ENCODE measurements around the gene FBXO28.
A peak's percentile ranks its signal among the peaks of the same experiment; 100 is the strongest.

FBXO28 gene

DNA sequence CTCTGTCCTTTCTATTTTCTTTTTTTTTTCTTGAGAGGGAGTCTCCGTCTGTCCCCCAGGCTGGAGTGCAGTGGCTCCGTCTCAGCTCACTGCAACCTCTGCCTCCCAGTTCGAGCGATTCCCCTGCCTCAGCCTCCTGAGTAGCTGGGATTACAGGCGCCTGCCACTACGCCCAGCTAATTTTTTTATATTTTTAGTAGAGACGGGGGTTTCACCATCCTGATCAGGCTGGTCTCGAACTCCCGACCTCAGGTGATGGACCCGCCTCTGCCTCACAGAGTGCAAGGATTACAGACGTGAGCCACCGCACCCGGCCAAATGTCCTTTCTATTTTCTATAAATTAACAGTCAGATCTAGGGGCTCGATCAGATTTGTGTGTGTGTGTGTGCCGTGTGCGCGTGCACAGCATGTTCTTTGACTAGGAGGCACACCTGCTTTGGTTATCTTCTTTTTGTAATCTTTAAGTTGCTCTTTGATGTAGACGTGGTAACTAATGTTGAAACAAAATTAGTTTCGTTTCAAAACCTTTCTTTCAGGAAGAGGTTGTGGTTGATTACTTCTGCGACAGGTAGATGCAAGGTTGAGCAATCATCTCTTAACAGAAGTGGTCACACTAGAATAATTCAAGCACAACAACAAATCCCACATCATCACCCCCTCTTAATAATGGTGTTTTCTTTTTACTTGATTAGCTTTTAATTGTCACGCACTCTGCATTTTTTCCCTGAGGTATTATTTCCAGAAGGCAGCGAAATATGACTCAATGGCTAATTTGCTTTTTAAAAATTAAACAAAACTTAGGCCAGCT is 68.3 kb downstream of the FBXO28 start:
- TF ChIP-seq CTCF (conservative IDR thresholded peaks at IDR 0.05; ENCODE audit: low read depth, low read length): no peak
- peak overlapping the region; percentile 86 for H3K4me3 ChIP-seq (ENCODE audit: low read depth, low read length)
- DNase-seq (ENCODE audit: low read depth): no peak

DNA sequence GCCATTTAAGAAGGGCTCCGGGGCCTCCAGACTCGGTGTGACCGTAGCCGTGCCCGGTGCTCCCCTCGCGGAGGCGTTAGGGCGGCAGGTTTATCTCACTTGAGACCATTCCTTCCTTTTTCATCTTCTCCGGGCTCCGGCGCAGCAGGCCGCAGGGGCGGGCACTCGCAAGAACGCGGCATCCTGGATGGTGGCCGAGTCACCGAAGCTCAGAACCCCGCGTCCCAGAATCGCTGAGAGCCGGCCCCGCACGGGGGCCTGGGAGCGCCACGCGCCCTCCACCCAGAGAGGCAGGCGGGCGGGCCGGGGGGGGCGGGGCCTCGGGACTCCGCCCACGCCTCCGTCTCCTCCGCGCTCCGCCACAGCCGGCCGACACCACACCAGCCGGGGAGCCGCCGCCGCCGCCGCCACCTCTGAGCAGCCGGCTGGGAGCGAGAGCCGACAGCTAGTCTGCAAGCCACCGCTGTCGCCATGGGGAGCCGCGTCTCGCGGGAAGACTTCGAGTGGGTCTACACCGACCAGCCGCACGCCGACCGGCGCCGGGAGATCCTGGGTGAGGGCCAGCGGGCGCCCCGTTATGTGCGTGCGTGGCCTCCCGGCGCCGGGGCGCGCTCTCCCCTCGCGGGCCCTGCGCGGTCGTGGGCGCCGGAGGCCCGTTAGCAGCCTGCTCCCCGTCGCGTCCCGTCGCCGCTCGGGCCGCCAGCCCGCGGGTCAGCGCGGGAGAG is 69.1 kb downstream of the FBXO28 start, which contains the start of gene DEGS1:
DEGS1 (plus strand) TSS at position 375 of the 725 bp plus-strand sequence; CDS start at position 472, 97 bp downstream.
- peak; percentile 71 for DNase-seq (ENCODE audit: low read depth)
- no peak for TF ChIP-seq CTCF (conservative IDR thresholded peaks at IDR 0.05; ENCODE audit: low read depth, low read length)
- peak within 1 kb of the TSS; percentile 86 for H3K4me3 ChIP-seq (ENCODE audit: low read depth, low read length)

- TF ChIP-seq CTCF (conservative IDR thresholded peaks at IDR 0.05; ENCODE audit: low read depth, low read length): no peak
- DNase-seq (ENCODE audit: low read depth): peak; percentile 70
- H3K4me3 ChIP-seq (ENCODE audit: low read depth, low read length): peak overlapping the region; percentile 86
These were observed 69.8 kb downstream of the FBXO28 start for GRCh38 chr1:224183591-224184312.

DNA sequence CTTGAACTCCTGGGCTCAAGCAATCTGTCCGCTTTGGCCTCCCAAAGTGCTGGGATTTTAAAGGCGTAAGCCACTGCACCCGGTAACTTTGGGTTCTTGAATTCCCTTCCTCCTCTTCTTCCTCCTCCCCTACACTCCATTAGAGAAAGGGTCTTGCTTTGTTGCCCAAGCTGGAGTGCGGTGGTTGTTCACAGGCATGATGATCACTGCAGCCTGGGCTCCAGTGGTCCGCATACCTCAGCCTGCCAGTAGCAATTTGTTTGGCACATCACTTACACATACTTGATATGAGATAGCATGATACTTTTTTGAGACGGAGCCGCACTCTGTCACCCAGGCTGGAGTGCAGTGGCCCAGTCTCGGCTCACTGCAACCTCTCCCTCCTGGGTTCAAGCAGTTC is 71.3 kb downstream of the FBXO28 start:
- no peak for DNase-seq (ENCODE audit: low read depth)
- TF ChIP-seq CTCF (conservative IDR thresholded peaks at IDR 0.05; ENCODE audit: low read depth, low read length): no peak
- no peak overlapping the region for H3K4me3 ChIP-seq (ENCODE audit: low read depth, low read length)

GRCh38 chr1:224188286-224188685 is 74.4 kb downstream of the FBXO28 start:
- no peak overlapping the region for H3K4me3 ChIP-seq (ENCODE audit: low read depth, low read length)
- TF ChIP-seq CTCF (conservative IDR thresholded peaks at IDR 0.05; ENCODE audit: low read depth, low read length): no peak
- no peak for DNase-seq (ENCODE audit: low read depth)

GRCh38 chr1:224189561-224189960 is 75.7 kb downstream of the FBXO28 start:
- no peak for DNase-seq (ENCODE audit: low read depth)
- H3K4me3 ChIP-seq (ENCODE audit: low read depth, low read length): no peak overlapping the region
- no peak for TF ChIP-seq CTCF (conservative IDR thresholded peaks at IDR 0.05; ENCODE audit: low read depth, low read length)

Data from choroid plexus epithelial cell (primary cell).